ENCODE results near the gene APBB2.

APBB2 gene

GRCh38 chr4:41026971-41027370 lies 187.4 kb downstream of the APBB2 start:
- no peak for TF ChIP-seq GATA2 (IDR thresholded peaks at IDR 0.05; ENCODE audit: low read depth, low read length)
- no peak for TF ChIP-seq GATA3 (IDR thresholded peaks at IDR 0.05; ENCODE audit: low read depth, low read length)

DNA sequence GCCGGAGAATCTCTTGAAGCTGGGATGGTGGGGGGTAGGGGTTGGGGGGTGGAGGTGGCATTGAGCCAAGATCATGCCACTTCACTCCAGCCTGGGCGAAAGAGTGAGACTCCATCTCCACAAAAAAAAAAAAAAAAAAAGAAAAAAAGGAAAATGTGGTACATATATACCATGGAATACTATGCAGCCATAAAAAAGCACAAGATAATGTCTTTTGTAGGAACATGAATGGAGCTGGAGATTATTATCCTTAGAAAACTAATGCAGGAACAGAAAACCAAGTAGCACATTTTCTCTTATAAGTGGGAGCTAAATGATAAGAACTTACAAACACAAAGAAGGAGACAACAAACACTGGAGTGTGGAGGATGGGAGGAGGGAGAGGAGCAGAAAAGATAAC lies 188.5 kb downstream of the APBB2 start:
- no peak for TF ChIP-seq GATA2 (IDR thresholded peaks at IDR 0.05; ENCODE audit: low read depth, low read length)
- no peak for TF ChIP-seq GATA3 (IDR thresholded peaks at IDR 0.05; ENCODE audit: low read depth, low read length)

DNA sequence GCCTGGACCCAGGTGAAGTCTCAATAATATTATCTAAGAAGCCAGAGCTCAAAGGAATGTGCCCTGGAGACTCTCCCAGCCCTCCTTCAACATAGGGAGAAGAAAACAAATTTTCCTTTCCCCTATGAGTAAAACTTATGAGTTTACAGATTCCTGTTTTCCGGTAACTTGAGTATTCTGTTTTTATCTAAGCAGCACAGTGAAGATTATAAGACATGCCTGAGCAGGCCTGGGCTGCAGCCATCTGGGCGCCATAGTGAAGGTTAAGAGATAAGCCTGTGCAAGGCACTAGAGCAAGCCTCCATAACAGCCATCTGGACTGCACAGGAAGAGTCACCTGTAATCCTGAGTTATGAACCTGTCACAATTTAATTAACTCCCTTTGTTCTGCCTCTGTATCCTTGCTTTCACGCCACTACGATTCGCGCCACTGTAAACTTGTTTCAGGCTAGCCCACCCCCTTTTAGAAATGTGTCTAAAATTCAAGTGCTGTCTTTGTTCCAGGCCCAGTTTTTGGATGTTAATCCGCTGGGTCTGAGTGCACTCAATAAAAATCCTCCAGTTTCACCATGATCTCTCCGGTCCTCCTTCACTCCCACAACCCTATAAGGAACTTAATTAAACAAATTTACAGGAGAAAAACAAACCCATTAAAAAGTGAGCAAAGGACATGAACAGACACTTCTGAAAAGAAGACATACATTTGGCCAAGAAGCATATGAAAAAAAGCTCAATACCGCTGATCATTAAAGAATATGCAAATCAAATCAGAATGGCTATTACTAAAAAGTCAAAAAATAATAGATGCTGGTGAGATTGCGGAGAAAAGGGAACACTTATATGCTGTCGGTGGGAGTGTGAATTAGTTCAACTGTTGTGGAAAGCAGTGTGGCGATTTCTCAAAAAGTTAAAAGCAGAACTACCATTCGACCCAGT lies 189.5 kb downstream of the APBB2 start:
- TF ChIP-seq GATA2 (IDR thresholded peaks at IDR 0.05; ENCODE audit: low read depth, low read length) (no peak), GATA3 (IDR thresholded peaks at IDR 0.05; ENCODE audit: low read depth, low read length) (no peak)

GRCh38 chr4:41022116-41022515 lies 192.2 kb downstream of the APBB2 start:
- TF ChIP-seq GATA2 (IDR thresholded peaks at IDR 0.05; ENCODE audit: low read depth, low read length) (no peak), GATA3 (IDR thresholded peaks at IDR 0.05; ENCODE audit: low read depth, low read length) (no peak)

GRCh38 chr4:41015016-41015675 lies 199.2 kb downstream of the APBB2 start:
- TF ChIP-seq GATA2 (IDR thresholded peaks at IDR 0.05; ENCODE audit: low read depth, low read length) = no peak
- no peak for TF ChIP-seq GATA3 (IDR thresholded peaks at IDR 0.05; ENCODE audit: low read depth, low read length)

DNA sequence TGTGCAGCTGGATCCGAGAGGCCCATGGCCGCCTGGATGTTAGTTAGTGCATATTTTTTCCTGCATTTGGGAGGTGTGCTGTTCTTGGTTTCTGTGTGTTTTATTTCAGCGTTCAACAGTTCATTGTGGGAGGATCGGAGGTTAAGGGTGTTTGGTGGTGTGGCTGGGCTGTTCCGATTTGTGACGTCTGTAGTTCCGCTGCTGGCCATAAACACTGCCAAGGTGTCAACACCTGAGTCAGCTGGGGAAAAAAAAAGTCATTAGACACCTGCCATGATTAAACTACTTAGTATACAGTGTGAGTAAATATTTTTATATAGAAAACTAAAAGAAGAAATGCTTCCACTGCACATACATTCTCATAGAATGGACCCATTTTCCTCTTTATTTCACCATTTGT lies 200.2 kb downstream of the APBB2 start:
- TF ChIP-seq GATA2 (IDR thresholded peaks at IDR 0.05; ENCODE audit: low read depth, low read length) (no peak), GATA3 (IDR thresholded peaks at IDR 0.05; ENCODE audit: low read depth, low read length) (no peak)

DNA sequence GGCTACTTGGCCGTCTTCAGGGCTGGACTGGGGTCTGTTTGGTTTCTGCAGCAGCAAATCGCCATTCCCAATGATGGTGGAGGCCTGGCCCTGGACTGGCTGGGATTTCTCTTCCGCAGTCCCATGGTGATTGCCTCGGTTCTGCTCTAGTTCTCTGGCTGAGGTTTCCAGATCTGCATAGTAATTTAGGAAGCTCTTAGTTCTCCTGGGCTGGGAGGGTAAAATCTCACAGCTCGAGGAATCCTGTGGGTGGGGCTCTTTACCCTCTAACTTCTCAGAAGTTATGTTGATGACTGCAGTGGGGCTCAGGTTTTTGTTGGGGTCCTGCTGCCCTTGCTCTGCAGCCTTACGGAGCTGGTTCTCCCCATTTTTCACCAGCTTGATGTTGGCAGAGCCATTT lies 200.6 kb downstream of the APBB2 start:
- TF ChIP-seq GATA2 (IDR thresholded peaks at IDR 0.05; ENCODE audit: low read depth, low read length) (no peak), GATA3 (IDR thresholded peaks at IDR 0.05; ENCODE audit: low read depth, low read length) (no peak)

- TF ChIP-seq GATA3 (IDR thresholded peaks at IDR 0.05; ENCODE audit: low read depth, low read length) (no peak), GATA2 (IDR thresholded peaks at IDR 0.05; ENCODE audit: low read depth, low read length) (no peak)
Measured at GRCh38 chr4:41012911-41013310, 201.4 kb downstream of the APBB2 start.

GRCh38 chr4:41012293-41012692 lies 202.0 kb downstream of the APBB2 start:
- TF ChIP-seq GATA2 (IDR thresholded peaks at IDR 0.05; ENCODE audit: low read depth, low read length) (no peak), GATA3 (IDR thresholded peaks at IDR 0.05; ENCODE audit: low read depth, low read length) (no peak)

- no peak for TF ChIP-seq GATA3 (IDR thresholded peaks at IDR 0.05; ENCODE audit: low read depth, low read length)
- no peak for TF ChIP-seq GATA2 (IDR thresholded peaks at IDR 0.05; ENCODE audit: low read depth, low read length)
Measured at GRCh38 chr4:41009411-41009810, 204.9 kb downstream of the APBB2 start.

- no peak for TF ChIP-seq GATA3 (IDR thresholded peaks at IDR 0.05; ENCODE audit: low read depth, low read length)
- TF ChIP-seq GATA2 (IDR thresholded peaks at IDR 0.05; ENCODE audit: low read depth, low read length) = no peak
Measured at GRCh38 chr4:41006141-41006540, 208.2 kb downstream of the APBB2 start.

DNA sequence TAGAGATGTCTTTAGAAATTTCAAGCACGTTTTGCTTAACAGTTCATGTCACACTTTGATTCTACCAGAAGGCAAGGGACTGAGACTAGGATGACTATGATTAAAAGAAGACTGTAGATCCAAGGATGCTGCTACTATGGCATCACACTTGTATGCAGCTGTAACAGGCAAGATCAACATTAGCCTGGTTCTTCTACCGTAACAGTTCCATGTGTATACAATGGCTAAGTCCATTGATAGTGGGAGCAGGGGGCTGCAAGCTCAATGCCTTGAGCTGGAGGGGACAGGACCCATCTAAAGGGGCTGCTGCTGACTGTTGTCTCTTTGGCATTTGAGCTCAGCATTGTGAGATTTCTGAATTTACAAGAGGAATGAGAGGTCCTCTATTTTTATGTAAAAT lies 212.0 kb downstream of the APBB2 start:
- TF ChIP-seq GATA3 (IDR thresholded peaks at IDR 0.05; ENCODE audit: low read depth, low read length) = no peak
- TF ChIP-seq GATA2 (IDR thresholded peaks at IDR 0.05; ENCODE audit: low read depth, low read length) = no peak

DNA sequence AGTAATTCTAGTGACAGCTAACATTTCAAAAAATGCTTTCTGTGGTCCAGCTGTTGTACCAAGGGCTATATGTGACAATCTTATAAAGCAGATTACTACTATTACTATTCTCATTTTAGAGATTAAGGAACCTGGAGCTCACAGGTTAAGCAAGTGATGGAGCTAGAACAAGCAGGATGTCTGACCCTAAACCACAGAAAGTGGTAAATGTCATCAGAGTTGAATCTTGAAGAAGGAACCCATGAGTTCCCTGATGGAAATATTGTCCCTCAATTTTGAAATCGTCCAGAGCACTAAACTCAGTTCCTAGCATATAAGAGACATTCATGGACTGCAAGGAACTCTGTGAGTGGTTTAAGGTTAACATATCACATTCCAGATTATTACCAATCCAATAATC lies 214.0 kb downstream of the APBB2 start:
- TF ChIP-seq GATA3 (IDR thresholded peaks at IDR 0.05; ENCODE audit: low read depth, low read length) = no peak
- no peak for TF ChIP-seq GATA2 (IDR thresholded peaks at IDR 0.05; ENCODE audit: low read depth, low read length)

DNA sequence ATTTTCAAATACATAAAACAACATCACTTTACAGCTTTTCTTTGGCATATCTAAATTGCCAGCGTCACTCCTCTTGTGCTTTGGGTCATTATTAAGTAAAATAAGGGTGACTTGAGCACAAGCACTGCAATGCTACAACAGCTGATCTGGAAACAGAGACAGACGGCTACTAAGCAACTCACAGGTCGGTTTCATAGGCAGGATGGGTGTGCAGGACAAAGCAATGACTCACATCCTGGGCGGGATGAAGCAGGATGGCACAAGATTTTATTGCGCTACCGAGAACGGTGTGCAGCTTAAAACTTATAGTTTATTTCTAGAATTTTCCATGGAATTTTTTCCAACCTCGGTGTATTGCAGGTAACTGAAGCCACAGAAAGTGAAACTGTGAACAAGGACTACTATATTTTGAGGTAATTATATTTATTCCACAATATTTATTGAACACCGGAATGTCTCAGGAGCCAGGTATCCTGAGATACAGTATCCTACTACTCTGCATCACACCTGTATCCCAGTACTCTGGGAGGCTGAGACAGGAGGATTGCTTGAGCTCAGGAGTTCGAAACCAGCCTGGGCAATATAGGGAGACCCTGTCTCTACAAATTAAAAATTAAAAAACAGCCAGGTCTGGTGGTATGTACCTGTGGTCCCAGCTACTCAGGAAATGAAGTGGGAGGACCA lies 215.5 kb downstream of the APBB2 start:
- TF ChIP-seq GATA3 (IDR thresholded peaks at IDR 0.05; ENCODE audit: low read depth, low read length) (no peak), GATA2 (IDR thresholded peaks at IDR 0.05; ENCODE audit: low read depth, low read length) (no peak)
